Left lobe of liver (tissue), 2 donors: ENCODE data around the gene ZNF638. TPM values are rescaled to one million over a fixed set of nuclear protein-coding genes. Genes with fewer than 3 reads are reported as not detected.
"Not testable (repeated sequence)": the region's sequence is repeated elsewhere in the genome, so short reads cannot be mapped to it uniquely, and the experiment has no call there.

ENCODE experiments used
- ATAC-seq: fragments of 200-7000 bp; cut with Tn5 transposase; one replicate; pipeline ENCODE4 v1.9.1; 2020; ENCODE audit warnings: mild to moderate bottlenecking, moderate library complexity
- DNase-seq: peaks from one replicate; pipeline ENCODE4 v3.0.0-alpha.2; 2020; ENCODE audit warnings: low spot score
- total RNA-seq: library from RNA; stranded (reverse); gene quantifications from one replicate; pipeline ENCODE4 v1.2.1, GENCODE V29; 2021
- donor health status: DM: no; HTN: no; CAD: no; lungs with moderate emphysema.
- donor health status: DM: no; HTN: yes; CAD: no.

Gene ZNF638, protein sequence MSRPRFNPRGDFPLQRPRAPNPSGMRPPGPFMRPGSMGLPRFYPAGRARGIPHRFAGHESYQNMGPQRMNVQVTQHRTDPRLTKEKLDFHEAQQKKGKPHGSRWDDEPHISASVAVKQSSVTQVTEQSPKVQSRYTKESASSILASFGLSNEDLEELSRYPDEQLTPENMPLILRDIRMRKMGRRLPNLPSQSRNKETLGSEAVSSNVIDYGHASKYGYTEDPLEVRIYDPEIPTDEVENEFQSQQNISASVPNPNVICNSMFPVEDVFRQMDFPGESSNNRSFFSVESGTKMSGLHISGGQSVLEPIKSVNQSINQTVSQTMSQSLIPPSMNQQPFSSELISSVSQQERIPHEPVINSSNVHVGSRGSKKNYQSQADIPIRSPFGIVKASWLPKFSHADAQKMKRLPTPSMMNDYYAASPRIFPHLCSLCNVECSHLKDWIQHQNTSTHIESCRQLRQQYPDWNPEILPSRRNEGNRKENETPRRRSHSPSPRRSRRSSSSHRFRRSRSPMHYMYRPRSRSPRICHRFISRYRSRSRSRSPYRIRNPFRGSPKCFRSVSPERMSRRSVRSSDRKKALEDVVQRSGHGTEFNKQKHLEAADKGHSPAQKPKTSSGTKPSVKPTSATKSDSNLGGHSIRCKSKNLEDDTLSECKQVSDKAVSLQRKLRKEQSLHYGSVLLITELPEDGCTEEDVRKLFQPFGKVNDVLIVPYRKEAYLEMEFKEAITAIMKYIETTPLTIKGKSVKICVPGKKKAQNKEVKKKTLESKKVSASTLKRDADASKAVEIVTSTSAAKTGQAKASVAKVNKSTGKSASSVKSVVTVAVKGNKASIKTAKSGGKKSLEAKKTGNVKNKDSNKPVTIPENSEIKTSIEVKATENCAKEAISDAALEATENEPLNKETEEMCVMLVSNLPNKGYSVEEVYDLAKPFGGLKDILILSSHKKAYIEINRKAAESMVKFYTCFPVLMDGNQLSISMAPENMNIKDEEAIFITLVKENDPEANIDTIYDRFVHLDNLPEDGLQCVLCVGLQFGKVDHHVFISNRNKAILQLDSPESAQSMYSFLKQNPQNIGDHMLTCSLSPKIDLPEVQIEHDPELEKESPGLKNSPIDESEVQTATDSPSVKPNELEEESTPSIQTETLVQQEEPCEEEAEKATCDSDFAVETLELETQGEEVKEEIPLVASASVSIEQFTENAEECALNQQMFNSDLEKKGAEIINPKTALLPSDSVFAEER (N-terminal part only)
- total RNA-seq, result 61.9 TPM

DNA sequence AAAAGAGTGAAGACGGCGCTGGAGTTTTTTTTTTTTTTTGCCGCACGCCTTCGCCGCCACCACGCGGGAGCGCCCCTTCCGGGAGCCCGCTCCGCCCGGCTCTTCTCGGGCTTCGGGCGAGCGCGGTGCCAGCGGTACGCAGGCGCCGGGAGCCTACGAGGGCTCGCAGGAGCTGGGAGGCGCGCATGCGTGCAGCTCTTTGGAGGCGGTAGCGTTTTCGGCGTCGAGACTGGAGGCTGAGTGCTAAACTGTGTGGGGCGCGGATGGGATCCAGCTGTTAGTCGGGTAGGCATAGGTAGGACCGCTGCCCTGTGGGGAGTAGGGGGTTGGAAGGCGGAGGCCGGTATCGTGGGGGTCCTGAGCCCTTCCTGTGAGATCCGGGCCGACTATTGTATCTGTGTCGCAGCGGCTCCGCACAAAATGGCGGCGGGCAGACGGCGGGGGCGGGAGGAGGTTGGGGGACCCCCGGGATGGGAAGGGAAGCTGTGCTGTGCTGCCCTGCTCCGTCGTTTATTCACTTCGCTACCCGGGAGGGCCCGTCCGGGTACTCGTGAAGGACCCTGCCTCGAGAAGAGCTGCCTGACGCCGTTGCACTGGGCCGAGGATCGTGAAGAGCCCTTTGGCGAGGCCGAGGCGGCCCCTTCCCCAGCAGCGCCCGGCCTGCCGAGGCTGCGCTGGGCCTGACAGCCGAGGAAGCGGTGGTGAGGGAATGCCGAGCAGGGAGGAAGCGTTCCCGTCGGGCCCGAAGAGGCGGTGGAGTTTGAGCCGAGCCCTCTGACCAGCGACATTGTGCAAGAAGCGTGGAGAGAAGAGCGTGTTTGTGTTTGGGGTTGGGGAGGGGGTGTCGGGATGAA, at the start of gene ZNF638:
ZNF638 (plus strand) TSS at position 202 of the 854 bp plus-strand sequence. CDS start 17,173 bp downstream, outside the sequence.
- ATAC-seq (peak; percentile 96), DNase-seq (peak; percentile 94)

DNA sequence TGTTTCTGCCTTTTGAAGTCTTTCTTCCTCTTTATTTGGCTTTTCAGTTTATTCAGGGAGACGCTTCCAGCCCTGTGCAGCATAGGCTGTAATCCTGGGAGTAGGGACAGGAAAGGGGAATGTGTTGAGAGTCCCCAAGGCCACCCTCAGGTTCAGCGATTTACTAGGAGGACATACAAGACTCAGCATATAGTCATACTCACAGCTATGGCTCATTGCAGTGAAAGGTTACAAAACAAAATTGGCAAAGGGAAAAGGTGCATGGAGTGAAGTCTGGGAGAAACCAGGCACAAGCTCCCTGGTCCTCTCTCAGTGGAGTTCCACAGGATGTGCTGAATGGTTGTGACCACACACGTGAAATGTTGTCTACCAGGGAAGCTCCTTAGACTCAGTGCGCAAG, 49.6 kb upstream of the ZNF638 start:
- ATAC-seq (no peak), DNase-seq (no peak)

DNA sequence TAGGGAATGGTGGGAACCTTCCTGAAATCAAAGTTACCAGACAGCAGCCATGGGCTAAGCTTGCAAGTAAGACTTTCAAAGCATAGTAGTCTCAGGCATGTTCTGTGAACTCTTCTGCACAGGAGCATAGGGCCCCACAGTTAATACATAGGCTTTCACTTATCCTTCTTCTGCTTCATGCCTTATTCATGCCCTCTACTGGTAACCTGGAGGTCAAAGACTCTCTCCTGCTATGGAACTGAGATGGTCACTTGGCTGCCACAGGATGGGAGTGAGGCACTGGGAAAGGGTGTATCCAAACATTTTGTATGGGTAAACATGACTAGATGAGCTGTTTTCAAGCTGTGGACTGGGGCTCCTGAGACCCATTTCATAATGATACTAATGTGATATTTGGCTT, 49.1 kb upstream of the ZNF638 start:
- no peak for DNase-seq
- peak; percentile 93 for ATAC-seq

DNA sequence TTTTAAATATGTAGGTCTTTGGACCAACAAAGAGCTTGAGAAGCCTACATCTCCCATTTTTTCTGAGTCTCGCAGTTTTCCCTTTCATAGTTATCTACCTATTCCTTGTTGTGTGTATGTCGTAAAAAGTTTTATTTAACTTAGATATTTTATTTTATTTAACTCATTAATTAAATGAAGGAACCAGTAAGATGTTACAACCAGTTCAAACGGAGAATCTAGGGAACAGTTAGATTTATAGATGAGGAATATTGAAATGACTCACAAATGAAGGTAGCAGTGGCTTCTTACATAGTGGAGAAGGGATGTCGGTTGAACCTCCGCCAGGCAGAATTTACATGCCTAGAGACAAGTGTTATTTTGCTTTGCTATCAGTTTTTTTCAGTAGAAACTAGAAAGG, 48.5 kb upstream of the ZNF638 start:
- DNase-seq, result no peak
- no peak for ATAC-seq

GRCh38 chr2:71285706-71286105, 45.9 kb upstream of the ZNF638 start:
- DNase-seq (no peak), ATAC-seq (no peak)

- DNase-seq (no peak), ATAC-seq (no peak)
Measured at GRCh38 chr2:71291398-71291797, 40.2 kb upstream of the ZNF638 start.

GRCh38 chr2:71292159-71292558, 39.4 kb upstream of the ZNF638 start:
- no peak for ATAC-seq
- no peak for DNase-seq

GRCh38 chr2:71298914-71299313, 32.7 kb upstream of the ZNF638 start:
- DNase-seq, result no peak
- ATAC-seq, result no peak

DNA sequence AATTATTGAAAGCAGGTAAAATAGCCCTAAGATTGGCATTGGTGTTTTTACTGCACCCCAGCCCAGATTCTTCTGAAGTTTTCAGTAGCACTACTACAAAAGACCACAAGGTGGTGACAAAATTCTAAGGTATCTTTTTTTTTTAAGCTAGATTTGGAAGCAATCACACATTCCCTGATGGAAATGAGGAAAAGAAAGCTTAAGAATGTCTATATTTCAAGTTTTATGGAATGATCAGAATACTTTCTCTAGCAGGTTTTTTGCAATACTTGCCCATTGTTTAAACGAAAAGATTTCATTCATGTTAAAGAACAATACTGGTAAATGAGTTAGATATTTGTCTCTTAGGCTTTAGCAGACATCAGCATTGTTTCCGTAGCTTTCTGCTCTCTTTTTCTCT, 32.1 kb upstream of the ZNF638 start:
- ATAC-seq (peak; percentile 86), DNase-seq (no peak)

DNA sequence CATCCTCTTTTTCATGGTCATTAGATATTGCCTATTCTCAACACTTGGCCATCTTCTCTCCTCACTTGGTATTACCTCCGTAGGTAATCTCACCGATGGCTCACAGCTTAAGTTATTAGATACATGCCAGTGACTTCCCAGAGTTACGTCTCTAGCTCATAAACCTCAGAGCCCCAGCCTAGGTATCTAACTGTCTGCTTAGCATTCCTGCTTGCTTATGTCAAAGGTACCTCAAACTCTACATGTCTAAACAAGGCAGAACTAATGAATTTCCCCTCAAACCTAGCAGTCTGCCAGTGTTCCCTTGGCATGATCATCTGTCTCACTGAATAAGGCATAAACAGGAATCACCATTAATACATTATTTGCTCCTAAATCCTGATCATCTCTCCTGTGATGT, 27.7 kb upstream of the ZNF638 start:
- DNase-seq, result no peak
- no peak for ATAC-seq

DNA sequence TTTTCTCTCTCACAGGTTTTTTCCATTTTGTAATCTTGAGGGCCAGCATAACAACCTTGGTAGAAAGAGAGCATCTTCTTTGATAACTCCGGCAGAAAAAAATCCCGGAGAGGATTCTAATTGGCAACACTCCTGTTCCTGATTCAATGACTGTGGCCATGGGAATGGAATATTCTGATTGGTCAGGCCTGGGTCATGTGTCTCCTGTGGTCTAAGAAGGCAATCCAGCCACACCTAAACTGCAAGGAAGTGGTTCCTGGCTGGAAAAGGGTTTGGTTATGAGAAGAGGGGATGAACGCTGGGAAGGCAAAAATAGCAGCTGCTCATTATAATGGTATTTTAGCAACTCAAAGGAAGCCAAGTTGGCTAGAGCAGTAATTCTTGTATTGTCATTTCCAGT, 24.8 kb upstream of the ZNF638 start:
- no peak for ATAC-seq
- no peak for DNase-seq

GRCh38 chr2:71313016-71313766, 18.4 kb upstream of the ZNF638 start:
- no peak for DNase-seq
- no peak for ATAC-seq

GRCh38 chr2:71317060-71317459, 14.5 kb upstream of the ZNF638 start:
- DNase-seq, result no peak
- ATAC-seq, result no peak

- not testable (repeated sequence) for ATAC-seq, DNase-seq
Measured at GRCh38 chr2:71317900-71318299, 13.7 kb upstream of the ZNF638 start.

DNA sequence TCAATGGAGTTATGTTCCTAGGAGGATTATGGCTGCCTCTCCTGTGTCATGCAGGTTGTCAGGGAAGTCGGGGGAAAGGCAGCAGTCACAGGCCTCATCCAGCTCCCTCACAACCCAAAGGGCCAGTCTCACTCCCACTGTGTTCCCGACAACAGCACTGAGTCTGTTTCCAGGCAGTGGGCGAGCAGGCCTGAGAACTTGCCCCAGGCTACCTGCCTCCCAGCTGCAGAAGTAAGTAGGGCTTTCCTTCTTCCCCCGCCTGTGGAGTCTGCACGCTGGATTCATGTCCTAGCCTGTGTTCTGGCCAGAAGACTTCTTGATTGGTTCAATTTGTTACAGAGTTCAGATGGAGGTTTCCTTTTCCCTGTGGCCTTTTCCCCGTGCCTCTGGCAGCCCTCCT, 8.2 kb upstream of the ZNF638 start:
- DNase-seq, result no peak
- ATAC-seq, result no peak

DNA sequence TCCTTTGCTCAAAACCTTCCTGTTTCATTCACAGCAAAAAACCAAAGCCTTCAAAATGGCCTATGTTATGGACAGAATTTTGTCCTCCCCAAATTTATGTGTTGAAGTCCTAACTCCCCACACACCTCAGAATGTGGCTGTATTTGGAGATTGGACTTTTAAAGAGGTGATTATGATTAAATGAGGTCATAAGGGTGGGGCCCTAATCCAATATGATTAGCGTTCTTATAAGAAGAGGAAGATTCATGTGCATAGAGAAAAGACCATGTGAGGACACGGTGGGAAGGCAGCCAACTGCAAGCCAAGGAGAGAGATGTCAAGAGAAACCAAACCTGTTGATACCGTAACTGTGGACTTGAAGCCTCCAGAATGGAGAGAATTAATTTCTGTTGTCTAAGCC, 4.6 kb upstream of the ZNF638 start:
- DNase-seq, result no peak
- no peak for ATAC-seq

- DNase-seq, result no peak
- ATAC-seq, result no peak
Measured at GRCh38 chr2:71327916-71328315, 3.7 kb upstream of the ZNF638 start.

DNA sequence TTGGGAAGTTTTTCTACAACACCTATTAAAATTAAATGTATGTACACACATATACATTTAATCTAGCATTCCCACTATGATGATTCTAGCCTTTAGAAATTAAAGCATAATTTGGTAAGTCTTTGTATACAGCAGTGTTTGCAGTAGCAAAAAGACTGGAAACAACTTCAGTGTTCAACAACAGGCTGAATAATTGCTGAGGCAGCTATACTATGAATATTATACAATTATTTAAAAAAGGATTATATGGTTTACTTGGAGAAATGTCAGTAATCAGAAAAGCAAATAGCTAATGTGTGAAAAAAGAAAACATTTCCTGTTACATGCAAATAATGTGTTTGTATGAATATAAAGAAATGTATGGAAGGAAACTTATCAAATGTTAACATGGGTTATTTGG, 1.4 kb upstream of the ZNF638 start:
- ATAC-seq (no peak), DNase-seq (no peak)

GRCh38 chr2:71330585-71331330, 824 bp upstream of the ZNF638 start:
- ATAC-seq (no peak), DNase-seq (no peak)
